CD8-positive, alpha-beta memory T cell (primary cell): ENCODE measurements around the gene RNF123. TPM values are rescaled to one million over a fixed set of nuclear protein-coding genes. Genes with fewer than 3 reads are reported as not detected.

Experiments used
- CTCF ChIA-PET: fragments of 350-600 bp; sonication (Branson Sonifier 250); formaldehyde crosslinking; loops from one replicate; lab custom pipeline; 2021; ENCODE audit warnings: antibody characterized with exemption; lab: Charles Lee
- POLR2A ChIA-PET: fragments of 350-600 bp; sonication (Branson Sonifier 250); formaldehyde crosslinking; loops from one replicate; lab custom pipeline; 2021; ENCODE audit warnings: antibody characterized with exemption; lab: Charles Lee
- DNase-seq, 5 donors: peaks; one replicate each; pipeline versions ENCODE4 v3.0.0 to v3.0.0-alpha.2; 2020 to 2022; ENCODE audit warnings: mixed read lengths in 1 of 5
- H3K27ac ChIP-seq: one replicate; pipeline ENCODE4 v1.7.0; 2013; ENCODE audit warnings: low read depth, mild to moderate bottlenecking, low read length, moderate library complexity
- H3K27me3 ChIP-seq: 2 replicates; pipeline ENCODE4 v1.7.0; 2013; ENCODE audit warnings: low read length, mild to moderate bottlenecking; ENCODE audit not compliant: insufficient read depth, poor library complexity, severe bottlenecking
- H3K36me3 ChIP-seq: 2 replicates; pipeline ENCODE4 v1.7.0; 2013; ENCODE audit warnings: mild to moderate bottlenecking, low read length, moderate library complexity; ENCODE audit not compliant: insufficient read depth
- H3K4me1 ChIP-seq: 2 replicates; pipeline ENCODE4 v1.7.0; 2013; ENCODE audit warnings: mild to moderate bottlenecking, low read length, moderate library complexity; ENCODE audit not compliant: insufficient read depth
- H3K4me3 ChIP-seq: 2 replicates; pipeline ENCODE4 v1.7.0; 2013; ENCODE audit warnings: mild to moderate bottlenecking, low read length
- H3K9me3 ChIP-seq: 2 replicates; pipeline ENCODE4 v1.7.0; 2013; ENCODE audit warnings: mild to moderate bottlenecking, low read length
- H3K27ac Mint-ChIP-seq, 8 donors: one replicate each; pipeline ENCODE4 v1.8.0; 2020 to 2021; ENCODE audit warnings: mixed read lengths in 8 of 8, mild to moderate bottlenecking in 6 of 8, inconsistent platforms in 3 of 8, moderate library complexity in 3 of 8
- H3K27me3 Mint-ChIP-seq, 2 donors: one replicate each; pipeline ENCODE4 v1.8.0; 2020 to 2021; ENCODE audit warnings: mixed read lengths in 2 of 2, mild to moderate bottlenecking in 1 of 2, moderate library complexity in 1 of 2
- H3K36me3 Mint-ChIP-seq, 3 donors: one replicate each; pipeline ENCODE4 v1.8.0; 2020 to 2021; ENCODE audit warnings: mixed read lengths in 3 of 3, inconsistent platforms in 1 of 3, mild to moderate bottlenecking in 1 of 3
- H3K4me1 Mint-ChIP-seq, 3 donors: one replicate each; pipeline ENCODE4 v1.8.0; 2020 to 2021; ENCODE audit warnings: mixed read lengths in 3 of 3, inconsistent platforms in 1 of 3, mild to moderate bottlenecking in 1 of 3
- H3K4me3 Mint-ChIP-seq, 7 donors: one replicate each; pipeline ENCODE4 v1.8.0; 2020 to 2021; ENCODE audit warnings: mixed read lengths in 7 of 7, mild to moderate bottlenecking in 6 of 7, moderate library complexity in 4 of 7, inconsistent platforms in 2 of 7
- H3K9me3 Mint-ChIP-seq, 5 donors: one replicate each; pipeline ENCODE4 v1.8.0; 2020 to 2022; ENCODE audit warnings: mixed read lengths in 5 of 5, mild to moderate bottlenecking in 3 of 5, moderate library complexity in 2 of 5, inconsistent platforms in 1 of 5
- polyA plus RNA-seq: library from polyadenylated mRNA; unstranded; fragments of 300-500 nt; fragmentation: Illumina TruSeq; gene quantifications from one replicate; pipeline ENCODE4 v1.2.3, GENCODE V29; 2021
- total RNA-seq, 2 experiments: library from RNA; stranded (reverse); gene quantifications; one replicate each; pipeline ENCODE4 v1.2.3, GENCODE V29; 2021

The RNF123 gene
- total and polyA plus RNA-seq, 3 experiments from 2014 or later: 20.7 to 43.7 (median 38.8) TPM

GRCh38 chr3:49662720-49663413, 26.5 kb upstream of the RNF123 start:
- H3K4me1 Mint-ChIP-seq: no peaks in the 10 kb centered on the region

GRCh38 chr3:49663831-49664230, 25.5 kb upstream of the RNF123 start:
- Mint-ChIP-seq H3K4me1 (no peaks in the 10 kb centered on the region), H3K27ac (no peak overlapping the region), H3K36me3 (no peaks in the 10 kb centered on the region), H3K4me3 (no peak overlapping the region), H3K27me3 (peaks cover 0 to 3% of the 10 kb centered on the region in 2 donors), H3K9me3 (no peaks in the 10 kb centered on the region)
- H3K27ac ChIP-seq: no peak overlapping the region
- no peaks in the 10 kb centered on the region for H3K4me1 ChIP-seq
- H3K27me3 ChIP-seq: no peaks in the 10 kb centered on the region
- POLR2A ChIA-PET: no interaction called here
- H3K9me3 ChIP-seq: no peaks in the 10 kb centered on the region
- DNase-seq: no peak
- CTCF ChIA-PET: interaction anchor here (1.5 to 6.3 kb wide), 2 partner anchors 8 to 124 kb away, joined by 5 to 36 read pairs; no protein-coding TSS in a partner anchor
- no peak overlapping the region for H3K4me3 ChIP-seq
- H3K36me3 ChIP-seq: no peaks in the 10 kb centered on the region

More at GRCh38 chr3:49662720-49663413, 26.5 kb upstream of the RNF123 start:
- ChIA-PET CTCF (interaction anchor here (1.5 to 6.3 kb wide), 2 partner anchors 9 to 123 kb away, joined by 5 to 36 read pairs; no protein-coding TSS in a partner anchor), POLR2A (no interaction called here)
- Histone ChIP-seq H3K9me3 (no peaks in the 10 kb centered on the region), H3K4me3 (no peak overlapping the region), H3K27ac (no peak overlapping the region), H3K27me3 (no peaks in the 10 kb centered on the region), H3K4me1 (no peaks in the 10 kb centered on the region), H3K36me3 (no peaks in the 10 kb centered on the region)
- Mint-ChIP-seq H3K36me3 (no peaks in the 10 kb centered on the region), H3K9me3 (no peaks in the 10 kb centered on the region), H3K27ac (no peak overlapping the region), H3K27me3 (peaks cover 1 to 3% of the 10 kb centered on the region in 2 donors), H3K4me3 (no peak overlapping the region)
- DNase-seq: no peak

GRCh38 chr3:49664300-49664699, 25.1 kb upstream of the RNF123 start:
- no peak overlapping the region for H3K27ac Mint-ChIP-seq
- Histone ChIP-seq H3K4me3 (no peak overlapping the region), H3K36me3 (no peaks in the 10 kb centered on the region), H3K9me3 (no peaks in the 10 kb centered on the region), H3K27me3 (no peaks in the 10 kb centered on the region), H3K4me1 (no peaks in the 10 kb centered on the region), H3K27ac (no peak overlapping the region)
- no peaks in the 10 kb centered on the region for H3K4me1 Mint-ChIP-seq
- no peak for DNase-seq
- ChIA-PET CTCF (interaction anchor here (0.6 to 6.3 kb wide), 2 partner anchors 124 to 1464 kb away, joined by 3 to 36 read pairs; no protein-coding TSS in a partner anchor), POLR2A (no interaction called here)
- H3K4me3 Mint-ChIP-seq: no peak overlapping the region
- no peaks in the 10 kb centered on the region for H3K36me3 Mint-ChIP-seq
- H3K9me3 Mint-ChIP-seq: no peaks in the 10 kb centered on the region
- peaks cover 0 to 3% of the 10 kb centered on the region in 2 donors for H3K27me3 Mint-ChIP-seq

- Histone ChIP-seq H3K9me3 (no peaks in the 10 kb centered on the region), H3K36me3 (no peaks in the 10 kb centered on the region), H3K27ac (no peak overlapping the region), H3K4me3 (no peak overlapping the region), H3K27me3 (no peaks in the 10 kb centered on the region), H3K4me1 (no peaks in the 10 kb centered on the region)
- POLR2A ChIA-PET: interaction anchor here (0.5 kb wide), 1 partner anchor 52 kb away, joined by 7 read pairs; no protein-coding TSS in a partner anchor
- no peak overlapping the region for H3K27ac Mint-ChIP-seq
- H3K36me3 Mint-ChIP-seq: no peaks in the 10 kb centered on the region
- no peak overlapping the region for H3K4me3 Mint-ChIP-seq
- H3K27me3 Mint-ChIP-seq: peaks cover 0 to 3% of the 10 kb centered on the region in 2 donors
- no peak for DNase-seq
- CTCF ChIA-PET: interaction anchor here (6.3 kb wide), 1 partner anchor 126 kb away, joined by 36 read pairs; no protein-coding TSS in a partner anchor
- no peaks in the 10 kb centered on the region for H3K9me3 Mint-ChIP-seq
- no peaks in the 10 kb centered on the region for H3K4me1 Mint-ChIP-seq
Measured at GRCh38 chr3:49665822-49666519, 23.4 kb upstream of the RNF123 start.

- peaks cover 0 to 3% of the 10 kb centered on the region in 2 donors for H3K27me3 Mint-ChIP-seq
- H3K27ac Mint-ChIP-seq: no peak overlapping the region
- no peak overlapping the region for H3K4me3 Mint-ChIP-seq
- no peak overlapping the region for H3K4me3 ChIP-seq
- no peaks in the 10 kb centered on the region for H3K27me3 ChIP-seq
- no peaks in the 10 kb centered on the region for H3K36me3 ChIP-seq
- no peaks in the 10 kb centered on the region for H3K9me3 ChIP-seq
- H3K36me3 Mint-ChIP-seq: no peaks in the 10 kb centered on the region
- ChIA-PET POLR2A (interaction anchor here (0.5 kb wide), 1 partner anchor 52 kb away, joined by 7 read pairs; no protein-coding TSS in a partner anchor), CTCF (interaction anchor here (6.3 kb wide), 1 partner anchor 127 kb away, joined by 36 read pairs; no protein-coding TSS in a partner anchor)
- no peak for DNase-seq
- H3K4me1 ChIP-seq: no peaks in the 10 kb centered on the region
- H3K27ac ChIP-seq: no peak overlapping the region
- H3K4me1 Mint-ChIP-seq: peaks cover 0 to 1% (median under 1%) of the 10 kb centered on the region in 3 donors
- H3K9me3 Mint-ChIP-seq: no peaks in the 10 kb centered on the region
Measured at GRCh38 chr3:49666592-49666991, 22.8 kb upstream of the RNF123 start.

GRCh38 chr3:49667701-49668413, 21.5 kb upstream of the RNF123 start:
- POLR2A ChIA-PET: no interaction called here
- H3K27me3 Mint-ChIP-seq: peaks cover 0 to 3% of the 10 kb centered on the region in 2 donors
- no peaks in the 10 kb centered on the region for H3K27me3 ChIP-seq
- no peaks in the 10 kb centered on the region for H3K36me3 ChIP-seq
- H3K4me1 ChIP-seq: no peaks in the 10 kb centered on the region
- H3K27ac ChIP-seq: no peak overlapping the region
- DNase-seq: no peak
- peaks cover 5 to 9% (median 8%) of the 10 kb centered on the region in 3 donors for H3K4me1 Mint-ChIP-seq
- H3K4me3 ChIP-seq: no peak overlapping the region
- H3K4me3 Mint-ChIP-seq: no peak overlapping the region
- no peak overlapping the region for H3K27ac Mint-ChIP-seq
- CTCF ChIA-PET: interaction anchor here (6.3 kb wide), 1 partner anchor 128 kb away, joined by 36 read pairs; no protein-coding TSS in a partner anchor
- no peaks in the 10 kb centered on the region for H3K9me3 Mint-ChIP-seq
- H3K36me3 Mint-ChIP-seq: no peaks in the 10 kb centered on the region
- no peaks in the 10 kb centered on the region for H3K9me3 ChIP-seq

- CTCF ChIA-PET: interaction anchor here (2.1 to 6.3 kb wide), 2 partner anchors 128 to 129 kb away, joined by 19 to 36 read pairs; no protein-coding TSS in a partner anchor
- Mint-ChIP-seq H3K27ac (no peak overlapping the region), H3K4me1 (peaks cover 8 to 13% (median 9%) of the 10 kb centered on the region in 3 donors), H3K27me3 (peaks cover 0 to 3% of the 10 kb centered on the region in 2 donors), H3K9me3 (no peaks in the 10 kb centered on the region), H3K36me3 (no peaks in the 10 kb centered on the region), H3K4me3 (no peak overlapping the region)
- Histone ChIP-seq H3K27me3 (no peaks in the 10 kb centered on the region), H3K9me3 (no peaks in the 10 kb centered on the region), H3K36me3 (no peaks in the 10 kb centered on the region), H3K4me1 (peaks cover 5% of the 10 kb centered on the region), H3K27ac (no peak overlapping the region), H3K4me3 (no peak overlapping the region)
- POLR2A ChIA-PET: no interaction called here
- DNase-seq: no peak
Measured at GRCh38 chr3:49668414-49668797, 21.0 kb upstream of the RNF123 start.
